Karpas-422 (cell line): ENCODE measurements around the gene TBK1. TPM values are rescaled to one million over a fixed set of nuclear protein-coding genes. Genes with fewer than 3 reads are reported as not detected.

Source experiments
- DNase-seq: peaks from one replicate; pipeline ENCODE4 v3.0.0-alpha.2; 2015
- H2AFZ ChIP-seq: fragments of 200-600 bp; sonication (generic); 2 replicates; pipeline ENCODE4 v1.6.1; 2014; ENCODE audit warnings: antibody characterized with exemption, low read length, mixed read lengths
- H3K27ac ChIP-seq: fragments of 200-600 bp; sonication (generic); 2 replicates; pipeline ENCODE4 v1.5.1; 2014; ENCODE audit warnings: mild to moderate bottlenecking, low read length, moderate library complexity
- H3K27me3 ChIP-seq: fragments of 200-600 bp; sonication (generic); 2 replicates; pipeline ENCODE4 v1.6.1; 2014; ENCODE audit warnings: low read length, mixed read lengths
- H3K36me3 ChIP-seq: fragments of 200-600 bp; sonication (generic); 2 replicates; pipeline ENCODE4 v1.6.1; 2014; ENCODE audit warnings: low read length, mixed read lengths; ENCODE audit not compliant: insufficient read depth
- H3K4me1 ChIP-seq: fragments of 200-600 bp; sonication (generic); 2 replicates; pipeline ENCODE4 v1.6.1; 2014; ENCODE audit warnings: mild to moderate bottlenecking, low read length, mixed read lengths
- H3K4me2 ChIP-seq: fragments of 200-600 bp; sonication (generic); 2 replicates; pipeline ENCODE4 v1.6.1; 2014; ENCODE audit warnings: low read length, low read depth, mild to moderate bottlenecking; ENCODE audit not compliant: poor library complexity, severe bottlenecking
- H3K4me3 ChIP-seq: fragments of 200-600 bp; sonication (generic); 2 replicates; pipeline ENCODE4 v1.5.1; 2014; ENCODE audit warnings: mild to moderate bottlenecking, antibody characterized with exemption, low read length, mixed read lengths
- H3K79me2 ChIP-seq: fragments of 200-600 bp; sonication (generic); 2 replicates; pipeline ENCODE4 v1.6.1; 2014; ENCODE audit warnings: mild to moderate bottlenecking, low read length, mixed read lengths
- H3K9ac ChIP-seq: fragments of 200-600 bp; sonication (generic); 2 replicates; pipeline ENCODE4 v1.6.0; 2014; ENCODE audit warnings: low read length
- H3K9me2 ChIP-seq: fragments of 200-600 bp; sonication (generic), shearing (Covaris generic); replicated peaks from 2 replicates; pipeline ENCODE4 v1.6.0; 2014; ENCODE audit warnings: mild to moderate bottlenecking, low read length, moderate library complexity; ENCODE audit not compliant: insufficient read depth
- H3K9me3 ChIP-seq: fragments of 300-700, 200-600 bp; sonication (generic); 2 replicates; pipeline ENCODE4 v1.6.1; 2014; ENCODE audit warnings: low read length, mixed read lengths
- H4K20me1 ChIP-seq: fragments of 200-600 bp; sonication (generic); 2 replicates; pipeline ENCODE4 v1.6.1; 2014; ENCODE audit warnings: mild to moderate bottlenecking, antibody characterized with exemption, low read length, low read depth; ENCODE audit not compliant: insufficient read depth
- total RNA-seq: library from RNA; depleted of rRNA; stranded (reverse); fragments of >200 nt; shearing (Covaris generic); gene quantifications from 2 replicates; pipeline ENCODE4 v1.2.3, GENCODE V29; 2014; ENCODE audit warnings: low replicate concordance

The TBK1 gene
- total RNA-seq, 1 experiment from 2014 or later, result 43.8 TPM

GRCh38 chr12:64457466-64457865 is 5.5 kb downstream of the TBK1 start:
- Histone ChIP-seq H4K20me1 (peaks cover 9% of the 10 kb centered on the region), H3K79me2 (peaks cover 98% of the 10 kb centered on the region), H2AFZ (no peak overlapping the region), H3K4me3 (no peak overlapping the region), H3K27ac (no peak overlapping the region), H3K4me1 (peaks cover 47% of the 10 kb centered on the region), H3K27me3 (no peaks in the 10 kb centered on the region), H3K4me2 (peak overlapping the region; percentile 0), H3K9me2 (no peaks in the 10 kb centered on the region; the same call in 1 of the 2 replicates), H3K36me3 (peaks cover 45% of the 10 kb centered on the region), H3K9me3 (no peaks in the 10 kb centered on the region), H3K9ac (no peak overlapping the region)
- DNase-seq, result no peak

GRCh38 chr12:64457923-64458322 is 6.0 kb downstream of the TBK1 start:
- H3K4me1 ChIP-seq, result peaks cover 47% of the 10 kb centered on the region
- DNase-seq, result no peak
- peak overlapping the region; percentile 0 for H3K4me2 ChIP-seq
- no peak overlapping the region for H3K27ac ChIP-seq
- no peak overlapping the region for H2AFZ ChIP-seq
- peaks cover 98% of the 10 kb centered on the region for H3K79me2 ChIP-seq
- no peaks in the 10 kb centered on the region; the same call in 1 of the 2 replicates for H3K9me2 ChIP-seq
- H3K9ac ChIP-seq, result no peak overlapping the region
- H3K36me3 ChIP-seq, result peaks cover 49% of the 10 kb centered on the region
- H4K20me1 ChIP-seq, result peaks cover 9% of the 10 kb centered on the region
- no peak overlapping the region for H3K4me3 ChIP-seq
- H3K9me3 ChIP-seq, result no peaks in the 10 kb centered on the region
- H3K27me3 ChIP-seq, result no peaks in the 10 kb centered on the region

- peak overlapping the region; percentile 40; the same call in 1 of the 2 replicates for H3K27ac ChIP-seq
- peak overlapping the region; percentile 37 for H3K4me3 ChIP-seq
- peak overlapping the region; percentile 63 for H3K4me2 ChIP-seq
- H4K20me1 ChIP-seq, result peaks cover 4% of the 10 kb centered on the region; the same call in 1 of the 2 replicates
- H2AFZ ChIP-seq, result no peak overlapping the region
- H3K9me2 ChIP-seq, result no peaks in the 10 kb centered on the region; the same call in 1 of the 2 replicates
- H3K9me3 ChIP-seq, result no peaks in the 10 kb centered on the region
- H3K79me2 ChIP-seq, result peaks cover 92% of the 10 kb centered on the region
- H3K36me3 ChIP-seq, result peaks cover 55% of the 10 kb centered on the region
- DNase-seq, result no peak
- no peaks in the 10 kb centered on the region for H3K27me3 ChIP-seq
- H3K9ac ChIP-seq, result peak overlapping the region; percentile 54
- peaks cover 39% of the 10 kb centered on the region for H3K4me1 ChIP-seq
Observed at GRCh38 chr12:64459394-64459891, 7.5 kb downstream of the TBK1 start.

DNA sequence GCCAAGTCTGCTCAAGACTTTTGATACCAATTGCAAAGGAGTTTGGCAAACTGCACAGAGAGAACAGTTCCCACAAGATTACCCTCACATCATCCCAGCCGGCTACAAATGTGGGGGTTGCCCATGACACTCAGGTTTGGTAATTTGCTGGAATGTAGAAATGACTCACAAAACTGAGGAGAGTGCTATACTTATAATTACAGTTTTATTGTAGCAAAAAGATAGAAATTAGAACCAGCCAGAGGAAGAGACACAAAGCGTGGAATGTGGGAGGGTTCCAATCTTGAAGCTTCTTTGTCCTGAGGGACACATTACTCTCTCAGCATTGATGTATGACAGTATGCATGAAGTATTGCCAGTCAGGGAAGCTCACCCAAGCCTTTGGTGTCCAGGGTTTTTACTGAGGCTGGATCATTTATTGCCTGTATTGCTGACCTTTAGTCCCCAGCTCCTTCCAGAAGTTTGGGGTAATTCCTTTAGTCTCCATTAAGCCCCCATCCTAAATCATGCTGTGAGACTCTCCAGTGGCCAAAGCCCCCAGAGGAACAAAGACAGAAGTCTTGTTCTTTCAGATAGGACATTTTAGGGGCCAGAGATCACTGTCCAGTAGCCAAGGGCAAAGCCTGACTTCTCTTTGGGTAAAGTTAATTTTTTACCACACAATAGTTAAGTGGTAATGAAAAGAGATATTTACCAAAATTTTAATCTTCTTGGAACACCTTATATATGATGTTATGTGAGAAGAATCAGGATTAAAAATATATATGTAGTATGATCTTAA is 9.9 kb downstream of the TBK1 start:
- Histone ChIP-seq H3K36me3 (peaks cover 70% of the 10 kb centered on the region), H3K9ac (no peak overlapping the region), H3K4me1 (peaks cover 29% of the 10 kb centered on the region), H3K27me3 (no peaks in the 10 kb centered on the region), H3K4me2 (no peak overlapping the region), H3K9me2 (no peaks in the 10 kb centered on the region; the same call in 1 of the 2 replicates), H3K79me2 (peaks cover 89% of the 10 kb centered on the region), H3K9me3 (no peaks in the 10 kb centered on the region), H4K20me1 (no peaks in the 10 kb centered on the region), H3K4me3 (no peak overlapping the region), H3K27ac (no peak overlapping the region), H2AFZ (no peak overlapping the region)
- no peak for DNase-seq

- peaks cover 81% of the 10 kb centered on the region for H3K36me3 ChIP-seq
Observed at GRCh38 chr12:64466178-64466577, 14.3 kb downstream of the TBK1 start.

GRCh38 chr12:64468966-64469365 is 17.0 kb downstream of the TBK1 start:
- Histone ChIP-seq H4K20me1 (no peaks in the 10 kb centered on the region), H2AFZ (no peak overlapping the region), H3K79me2 (peaks cover 78% of the 10 kb centered on the region), H3K9ac (no peak overlapping the region), H3K4me2 (no peak overlapping the region), H3K36me3 (peaks cover 88% of the 10 kb centered on the region), H3K27me3 (no peaks in the 10 kb centered on the region), H3K9me2 (no peaks in the 10 kb centered on the region), H3K4me3 (no peak overlapping the region), H3K27ac (no peak overlapping the region), H3K4me1 (no peaks in the 10 kb centered on the region), H3K9me3 (no peaks in the 10 kb centered on the region)
- DNase-seq, result no peak

More at GRCh38 chr12:64466178-64466577, 14.3 kb downstream of the TBK1 start:
- Histone ChIP-seq H3K9ac (no peak overlapping the region), H3K4me1 (no peaks in the 10 kb centered on the region), H2AFZ (no peak overlapping the region), H3K27ac (no peak overlapping the region), H4K20me1 (no peaks in the 10 kb centered on the region), H3K9me2 (no peaks in the 10 kb centered on the region), H3K27me3 (no peaks in the 10 kb centered on the region), H3K79me2 (peaks cover 77% of the 10 kb centered on the region), H3K9me3 (no peaks in the 10 kb centered on the region), H3K4me2 (no peak overlapping the region), H3K4me3 (no peak overlapping the region)
- no peak for DNase-seq

DNA sequence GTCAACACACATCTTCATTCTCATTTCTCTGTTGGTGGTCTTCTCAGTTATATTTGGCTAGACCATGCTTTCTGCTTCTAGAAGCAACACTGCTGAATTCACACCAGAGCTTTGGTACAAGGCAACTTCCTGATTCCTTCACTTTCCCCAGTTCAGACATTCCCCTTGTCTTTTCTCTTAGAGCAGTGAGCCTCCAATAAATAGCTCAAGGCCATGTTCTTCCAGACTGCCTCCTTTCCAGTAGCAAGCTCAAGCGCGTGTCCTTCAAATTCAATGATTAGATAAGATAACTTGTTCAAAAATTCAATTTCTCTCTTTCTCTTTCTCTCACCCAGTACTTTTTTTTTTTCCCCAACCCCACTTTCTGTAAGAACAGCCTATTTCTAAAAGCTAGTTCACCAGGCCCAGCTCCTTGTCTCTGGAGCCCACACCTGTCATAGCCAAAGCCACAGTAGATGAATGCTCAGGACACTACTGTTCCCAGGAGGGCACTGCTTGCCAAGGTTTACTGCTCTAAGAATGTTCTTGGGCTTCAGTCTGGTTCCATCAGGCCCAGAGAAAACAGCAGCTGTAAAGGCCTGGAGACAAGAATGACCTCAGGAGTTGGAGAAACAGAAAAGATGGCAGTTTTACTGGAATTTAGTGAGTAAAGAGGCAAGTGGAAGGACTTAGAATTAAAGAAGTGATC is 17.7 kb downstream of the TBK1 start:
- no peak overlapping the region for H3K4me2 ChIP-seq
- H2AFZ ChIP-seq, result no peak overlapping the region
- H3K79me2 ChIP-seq, result peaks cover 78% of the 10 kb centered on the region
- H3K36me3 ChIP-seq, result peaks cover 88% of the 10 kb centered on the region
- DNase-seq, result no peak
- no peak overlapping the region for H3K27ac ChIP-seq
- H3K9me2 ChIP-seq, result no peaks in the 10 kb centered on the region
- H3K27me3 ChIP-seq, result no peaks in the 10 kb centered on the region
- no peaks in the 10 kb centered on the region for H3K9me3 ChIP-seq
- no peaks in the 10 kb centered on the region for H3K4me1 ChIP-seq
- no peaks in the 10 kb centered on the region for H4K20me1 ChIP-seq
- H3K4me3 ChIP-seq, result no peak overlapping the region
- H3K9ac ChIP-seq, result no peak overlapping the region

DNA sequence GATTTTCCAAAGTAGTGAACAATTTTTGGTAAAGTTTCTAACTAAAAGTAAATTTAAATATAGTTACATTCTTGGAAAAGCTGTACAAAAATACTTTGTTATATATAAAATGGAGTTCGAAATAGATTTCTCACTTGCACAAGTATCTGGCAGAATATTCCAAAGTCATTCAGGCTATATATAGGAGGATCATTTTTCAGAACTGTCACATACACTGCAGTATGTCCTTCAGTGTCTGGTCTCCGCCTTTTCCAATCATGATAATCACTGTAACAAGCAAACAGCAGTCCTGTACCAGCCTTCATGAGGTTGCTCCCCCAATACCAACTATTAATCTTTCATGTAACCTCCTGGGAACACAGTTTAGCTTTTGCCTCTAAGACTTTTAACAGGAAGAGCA is 18.6 kb downstream of the TBK1 start:
- no peaks in the 10 kb centered on the region for H3K27me3 ChIP-seq
- no peak for DNase-seq
- H3K79me2 ChIP-seq, result peaks cover 78% of the 10 kb centered on the region
- H3K9me2 ChIP-seq, result no peaks in the 10 kb centered on the region
- H3K4me2 ChIP-seq, result no peak overlapping the region
- no peak overlapping the region for H3K27ac ChIP-seq
- no peaks in the 10 kb centered on the region for H3K9me3 ChIP-seq
- H3K9ac ChIP-seq, result no peak overlapping the region
- H4K20me1 ChIP-seq, result 0 out of 2 replicates have a peak, but pooled peaks cover 3% of the 10 kb centered on the region
- no peaks in the 10 kb centered on the region for H3K4me1 ChIP-seq
- peaks cover 88% of the 10 kb centered on the region for H3K36me3 ChIP-seq
- no peak overlapping the region for H2AFZ ChIP-seq
- H3K4me3 ChIP-seq, result no peak overlapping the region
